Activated T-cell treated with anti-CD3 and anti-CD28 coated beads, Interleukin-2, amount 50 U/mL, for 72 hours (primary cell): ENCODE measurements around the gene JAZF1. TPM values are rescaled to one million over a fixed set of nuclear protein-coding genes. Genes with fewer than 3 reads are reported as not detected.

Experiments
- ATAC-seq, 2 donors: fragments of 150-1000 bp; cut with Tn5 transposase; replicated peaks in 1 of 2; 2 replicates each; pipeline ENCODE4 v1.10.0; 2021; ENCODE audit warnings: moderate library complexity in 2 of 2, mild to moderate bottlenecking in 1 of 2
- DNase-seq, 2 donors: peaks; one replicate each; pipeline ENCODE4 v3.0.0; 2021 to 2022; ENCODE audit warnings: mixed read lengths in 1 of 2
- H3K27ac Mint-ChIP-seq: one replicate; pipeline ENCODE4 v1.8.0; 2022; ENCODE audit warnings: mild to moderate bottlenecking, moderate library complexity, mixed read lengths
- H3K27me3 Mint-ChIP-seq: one replicate; pipeline ENCODE4 v1.8.0; 2022; ENCODE audit warnings: low read depth, mixed read lengths
- H3K36me3 Mint-ChIP-seq, 2 donors: one replicate each; pipeline ENCODE4 v1.8.0; 2022; ENCODE audit warnings: mixed read lengths in 2 of 2, mild to moderate bottlenecking in 1 of 2; ENCODE audit not compliant: insufficient read depth in 2 of 2
- H3K4me1 Mint-ChIP-seq: one replicate; pipeline ENCODE4 v1.8.0; 2022; ENCODE audit warnings: low read depth, mixed read lengths
- H3K4me3 Mint-ChIP-seq, 2 donors: one replicate each; pipeline ENCODE4 v1.8.0; 2022; ENCODE audit warnings: mild to moderate bottlenecking in 2 of 2, mixed read lengths in 2 of 2, moderate library complexity in 2 of 2
- H3K9me3 Mint-ChIP-seq, 2 donors: one replicate each; pipeline ENCODE4 v1.8.0; 2022; ENCODE audit warnings: mixed read lengths in 2 of 2
- total RNA-seq, 2 donors: library from RNA; stranded (reverse); gene quantifications; one replicate each; pipeline ENCODE4 v1.2.3, GENCODE V29; 2022

The JAZF1 gene
- total RNA-seq, 2 donors from 2014 or later = 4.3 to 7.9 TPM

DNA sequence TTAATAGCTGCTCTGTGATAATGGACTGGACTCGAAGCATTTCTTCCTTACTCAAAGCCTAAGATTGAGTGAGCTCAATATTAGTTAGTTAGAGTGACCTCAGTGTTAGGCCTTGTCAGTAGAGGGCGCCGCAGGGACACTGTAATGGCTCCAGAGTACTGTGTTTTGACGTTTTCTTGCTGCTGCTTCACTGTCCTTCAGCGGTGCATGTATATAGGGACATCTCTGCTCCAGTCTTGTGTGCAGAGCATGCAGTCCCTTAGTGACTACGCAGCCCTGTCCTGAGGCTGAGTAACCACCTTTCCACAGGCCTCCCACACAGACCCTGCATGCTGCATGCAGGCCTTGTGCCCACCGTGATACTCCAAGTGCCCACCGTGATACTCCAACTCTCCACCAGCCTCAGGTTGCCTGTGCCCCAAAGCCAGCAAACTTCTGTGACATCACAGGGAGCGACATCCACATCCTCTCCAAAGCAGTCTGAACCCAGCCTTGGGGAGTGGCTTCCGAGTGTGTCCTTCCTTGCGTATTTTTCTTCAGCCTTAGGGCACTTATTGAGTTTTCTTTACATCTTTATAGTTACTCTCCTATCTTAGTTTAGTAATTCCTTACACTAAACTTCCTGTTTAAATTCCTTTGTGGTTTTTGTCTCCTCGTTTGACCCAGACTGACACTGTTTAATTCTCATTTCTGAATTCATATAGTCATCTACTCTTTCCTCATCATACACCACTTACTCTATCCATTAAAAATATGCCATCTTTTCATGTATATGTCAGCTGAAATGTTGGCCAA is 118.2 kb downstream of the JAZF1 start:
- no peaks in the 10 kb centered on the region for H3K27me3 Mint-ChIP-seq
- peaks cover 2 to 3% of the 10 kb centered on the region in 2 donors for H3K36me3 Mint-ChIP-seq
- no peaks in the 10 kb centered on the region for H3K9me3 Mint-ChIP-seq
- H3K4me1 Mint-ChIP-seq = peaks cover 6% of the 10 kb centered on the region
- no peak overlapping the region for H3K4me3 Mint-ChIP-seq
- ATAC-seq (peak; percentile 67 to 73), DNase-seq (peak; percentile 62 to 67)
- no peak overlapping the region for H3K27ac Mint-ChIP-seq

DNA sequence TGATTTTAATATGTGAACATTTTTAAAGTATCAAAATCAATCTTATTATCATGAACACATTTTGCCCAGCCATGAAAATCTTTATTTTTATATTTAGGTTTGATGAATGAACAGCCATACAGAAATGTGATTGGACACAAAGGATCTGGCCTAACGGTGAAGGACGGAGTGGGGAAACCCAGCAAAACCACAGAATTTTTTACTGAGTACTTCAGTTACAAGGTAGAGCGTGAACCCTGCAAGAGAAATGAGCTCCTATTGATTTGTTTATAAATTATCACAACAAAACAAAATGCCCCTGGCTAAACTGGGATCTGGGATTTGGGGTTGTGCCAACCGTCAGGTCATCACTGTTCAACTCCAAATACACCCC is 118.8 kb downstream of the JAZF1 start:
- no peak for DNase-seq
- Mint-ChIP-seq H3K9me3 (no peaks in the 10 kb centered on the region), H3K36me3 (peaks cover 2 to 3% of the 10 kb centered on the region in 2 donors), H3K27me3 (no peaks in the 10 kb centered on the region), H3K27ac (no peak overlapping the region), H3K4me1 (peaks cover 6% of the 10 kb centered on the region), H3K4me3 (no peak overlapping the region)
- no peak for ATAC-seq

DNA sequence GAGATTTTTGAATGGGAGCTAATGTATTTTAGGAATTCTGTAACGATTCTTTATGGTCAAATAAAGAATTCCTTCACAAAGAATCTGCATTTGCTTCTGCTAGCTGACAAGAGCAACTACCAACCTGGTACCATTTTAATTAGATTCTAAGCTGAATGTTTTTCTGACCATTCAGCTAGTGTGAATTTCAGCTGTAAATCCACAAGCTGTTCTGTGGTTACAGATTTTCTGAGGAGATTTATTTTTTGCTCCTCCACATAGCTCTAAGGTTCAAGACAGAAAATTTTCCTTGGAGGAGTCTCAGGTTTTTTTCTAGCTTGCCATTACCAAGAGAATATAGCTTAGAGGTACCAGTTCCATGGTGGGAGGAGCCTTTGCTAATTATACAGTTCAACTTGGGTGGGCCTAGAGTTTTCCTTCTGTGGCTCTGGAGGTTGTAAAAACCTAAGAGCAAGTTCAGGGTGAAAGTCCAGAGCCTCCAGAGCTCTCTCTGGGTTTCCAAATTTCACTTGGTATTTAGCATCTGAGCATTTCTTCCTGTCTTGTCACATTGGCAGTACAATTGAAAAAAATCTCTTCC is 120.1 kb downstream of the JAZF1 start:
- no peak for ATAC-seq
- no peak overlapping the region for H3K4me3 Mint-ChIP-seq
- peaks cover 7% of the 10 kb centered on the region for H3K4me1 Mint-ChIP-seq
- DNase-seq = no peak
- no peaks in the 10 kb centered on the region for H3K9me3 Mint-ChIP-seq
- peaks cover 5% of the 10 kb centered on the region for H3K27me3 Mint-ChIP-seq
- H3K27ac Mint-ChIP-seq = no peak overlapping the region
- H3K36me3 Mint-ChIP-seq = peaks cover 2 to 3% of the 10 kb centered on the region in 2 donors

DNA sequence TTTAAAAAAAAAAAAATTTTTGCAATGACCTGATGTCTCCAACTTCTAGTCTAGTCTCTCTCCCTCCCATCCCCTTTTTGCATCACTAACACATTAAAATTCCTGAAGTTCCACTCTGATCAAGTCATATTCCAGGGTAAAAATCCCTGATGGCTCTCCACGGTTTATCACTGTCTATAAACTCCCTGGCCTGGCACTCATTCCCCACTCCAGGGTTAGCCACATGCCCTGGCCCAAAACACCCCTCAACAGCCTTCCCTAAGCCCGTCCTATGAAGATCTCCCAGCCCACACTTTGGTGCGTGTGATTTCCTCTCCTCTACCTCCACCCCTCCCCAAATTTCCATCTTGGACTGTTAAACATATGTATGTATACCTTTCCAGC is 125.4 kb downstream of the JAZF1 start:
- Mint-ChIP-seq H3K9me3 (no peaks in the 10 kb centered on the region), H3K4me1 (peaks cover 15% of the 10 kb centered on the region), H3K36me3 (peaks cover 0 to 3% of the 10 kb centered on the region in 2 donors), H3K27me3 (peaks cover 10% of the 10 kb centered on the region), H3K4me3 (no peak overlapping the region), H3K27ac (no peak overlapping the region)
- ATAC-seq = no peak
- no peak for DNase-seq

DNA sequence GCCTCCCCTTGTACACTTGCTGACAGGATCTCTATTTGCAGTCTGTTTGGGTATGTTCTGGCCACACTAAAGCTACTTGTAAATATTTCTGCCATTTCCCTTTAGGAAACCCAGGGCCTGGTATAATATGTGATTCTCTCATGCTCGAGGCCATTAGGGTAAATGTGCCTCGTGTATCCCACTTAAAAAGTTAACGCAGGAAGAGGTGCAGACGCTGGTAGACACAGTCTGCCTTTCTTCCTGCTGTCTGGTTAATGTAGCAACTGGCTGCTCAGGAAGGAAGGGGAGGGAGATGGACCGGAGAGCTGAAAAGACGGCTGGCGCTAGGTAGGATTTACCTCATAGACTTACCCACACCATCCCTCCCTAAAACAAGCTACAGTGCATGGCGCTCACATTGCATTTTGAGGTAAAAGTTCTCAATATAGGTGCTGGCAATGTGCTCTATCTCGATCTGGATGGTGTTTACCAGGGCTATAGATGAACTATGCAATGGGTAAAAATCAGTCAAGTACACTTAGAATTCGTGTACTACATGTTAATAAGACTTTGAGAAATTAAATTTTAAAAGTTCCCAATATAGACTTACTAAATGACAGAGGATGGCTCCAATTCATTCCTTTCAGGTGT is 125.9 kb downstream of the JAZF1 start:
- H3K4me1 Mint-ChIP-seq = peaks cover 15% of the 10 kb centered on the region
- H3K27me3 Mint-ChIP-seq = peaks cover 10% of the 10 kb centered on the region
- ATAC-seq (no peak), DNase-seq (no peak)
- no peak overlapping the region for H3K4me3 Mint-ChIP-seq
- no peak overlapping the region for H3K27ac Mint-ChIP-seq
- H3K9me3 Mint-ChIP-seq = no peaks in the 10 kb centered on the region
- H3K36me3 Mint-ChIP-seq = peaks cover 0 to under 1% of the 10 kb centered on the region in 2 donors

DNA sequence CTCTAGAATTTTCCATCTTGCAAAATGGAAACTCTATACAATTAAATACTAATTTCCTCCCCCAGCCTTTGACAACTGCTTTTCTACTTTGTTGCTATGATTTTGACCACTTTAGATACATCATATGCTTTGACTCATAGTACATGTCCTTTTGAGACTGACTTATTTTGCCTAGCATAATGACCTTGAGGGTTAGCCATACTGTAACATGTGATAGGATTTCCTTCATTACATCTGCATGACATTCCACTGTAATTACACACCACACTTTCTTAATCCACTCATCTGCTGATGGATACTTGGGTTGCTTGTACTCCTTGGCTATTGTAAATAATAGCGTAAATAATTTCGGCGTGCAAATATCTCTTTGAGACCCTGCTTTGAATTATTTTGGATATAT is 127.7 kb downstream of the JAZF1 start:
- H3K36me3 Mint-ChIP-seq = no peaks in the 10 kb centered on the region
- ATAC-seq = no peak
- H3K9me3 Mint-ChIP-seq = no peaks in the 10 kb centered on the region
- H3K4me3 Mint-ChIP-seq = no peak overlapping the region
- DNase-seq = no peak
- peaks cover 15% of the 10 kb centered on the region for H3K4me1 Mint-ChIP-seq
- H3K27me3 Mint-ChIP-seq = peaks cover 11% of the 10 kb centered on the region
- no peak overlapping the region for H3K27ac Mint-ChIP-seq

DNA sequence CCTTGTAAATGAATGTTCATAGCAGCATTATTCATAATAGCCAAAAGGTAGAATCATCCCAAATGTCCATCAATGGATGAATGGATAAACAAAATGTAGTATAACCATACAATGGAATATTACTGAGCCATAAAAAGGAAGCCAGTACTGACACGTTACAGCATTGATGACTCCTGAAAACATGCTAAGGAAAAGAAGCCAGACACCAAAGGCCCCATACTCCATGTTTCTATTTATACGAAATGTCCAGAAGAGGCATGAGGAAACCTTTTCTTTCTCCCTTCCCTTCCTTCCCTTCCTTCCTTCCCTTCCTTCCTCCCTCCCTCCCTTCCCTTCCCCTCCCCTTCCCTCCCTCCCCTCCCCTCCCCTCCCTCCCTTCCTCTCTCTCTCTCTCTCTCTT is 131.9 kb downstream of the JAZF1 start:
- peaks cover 30% of the 10 kb centered on the region for H3K27me3 Mint-ChIP-seq
- H3K36me3 Mint-ChIP-seq = no peaks in the 10 kb centered on the region
- H3K4me3 Mint-ChIP-seq = no peak overlapping the region
- no peak overlapping the region for H3K27ac Mint-ChIP-seq
- DNase-seq (no peak), ATAC-seq (no peak)
- no peaks in the 10 kb centered on the region for H3K9me3 Mint-ChIP-seq
- no peaks in the 10 kb centered on the region for H3K4me1 Mint-ChIP-seq

DNA sequence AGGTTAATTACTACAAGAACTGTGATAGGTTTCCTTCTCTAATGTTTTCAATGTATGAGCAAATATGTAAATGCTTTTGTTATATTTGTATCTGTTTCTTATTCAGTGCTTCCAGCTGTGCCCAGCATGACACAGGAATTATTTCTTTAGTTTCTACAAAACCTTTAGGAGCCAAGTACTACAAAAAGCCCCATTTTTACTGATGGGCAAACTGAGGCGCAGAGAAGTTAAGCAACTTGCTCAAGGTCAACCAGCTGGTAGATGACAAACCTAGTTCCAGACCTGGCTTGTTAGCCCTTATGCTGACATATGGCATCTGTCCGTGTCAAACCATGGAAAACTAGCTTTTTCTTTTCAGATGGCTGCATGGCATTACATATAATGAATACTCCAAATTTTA is 134.6 kb downstream of the JAZF1 start:
- DNase-seq = no peak
- ATAC-seq = no peak
- Mint-ChIP-seq H3K27me3 (peaks cover 46% of the 10 kb centered on the region), H3K4me1 (peaks cover 14% of the 10 kb centered on the region), H3K27ac (no peak overlapping the region), H3K9me3 (peaks cover 3 to 4% of the 10 kb centered on the region in 2 donors), H3K4me3 (no peak overlapping the region), H3K36me3 (peaks cover 3 to 6% of the 10 kb centered on the region in 2 donors)

DNA sequence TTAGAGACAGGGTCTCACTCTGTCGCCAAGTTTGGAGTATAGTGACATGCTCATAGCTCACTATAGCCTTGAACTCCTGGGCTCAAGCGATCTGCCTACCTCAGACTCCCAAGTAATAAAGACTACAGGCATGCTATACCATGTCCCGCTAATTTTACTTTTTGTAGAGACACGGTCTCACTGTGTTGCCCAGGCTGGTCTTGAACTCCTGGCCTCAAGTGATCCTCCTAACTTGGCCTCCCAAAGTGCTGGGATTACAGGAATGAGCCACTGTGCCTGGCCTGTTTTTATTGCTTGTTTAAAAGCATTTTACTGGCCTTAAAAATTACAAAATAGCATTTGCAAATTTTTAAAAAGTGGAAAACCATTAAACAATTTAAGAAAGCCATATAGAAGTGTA is 135.0 kb downstream of the JAZF1 start:
- peaks cover 50% of the 10 kb centered on the region for H3K27me3 Mint-ChIP-seq
- peaks cover 3 to 6% of the 10 kb centered on the region in 2 donors for H3K36me3 Mint-ChIP-seq
- H3K4me1 Mint-ChIP-seq = peaks cover 18% of the 10 kb centered on the region
- no peak for ATAC-seq
- peaks cover 3 to 4% of the 10 kb centered on the region in 2 donors for H3K9me3 Mint-ChIP-seq
- no peak overlapping the region for H3K4me3 Mint-ChIP-seq
- no peak overlapping the region for H3K27ac Mint-ChIP-seq
- no peak for DNase-seq

DNA sequence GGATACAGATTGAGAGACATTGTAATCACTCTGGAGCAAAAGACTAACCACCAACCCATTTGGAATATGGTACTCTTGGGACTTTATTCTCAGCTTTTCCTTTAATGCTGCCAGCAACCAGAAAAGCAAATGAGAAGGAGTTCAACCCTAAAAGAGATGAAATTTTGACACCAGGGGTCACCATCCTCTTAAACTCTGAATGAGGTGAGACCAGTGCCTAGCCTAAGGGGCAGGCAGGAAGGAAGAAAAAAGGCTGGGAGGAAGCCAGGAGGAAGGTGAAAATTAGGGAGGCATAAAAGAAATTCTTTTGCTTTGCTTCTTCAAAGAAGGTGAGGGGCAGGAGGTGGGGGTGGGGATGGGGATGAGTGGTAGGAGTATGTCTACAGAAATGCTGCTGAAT is 135.8 kb downstream of the JAZF1 start:
- ATAC-seq = no peak
- H3K36me3 Mint-ChIP-seq = peaks cover 3 to 6% of the 10 kb centered on the region in 2 donors
- peaks cover 24% of the 10 kb centered on the region for H3K4me1 Mint-ChIP-seq
- H3K9me3 Mint-ChIP-seq = peaks cover 3 to 4% of the 10 kb centered on the region in 2 donors
- no peak overlapping the region for H3K4me3 Mint-ChIP-seq
- DNase-seq = no peak
- H3K27ac Mint-ChIP-seq = no peak overlapping the region
- H3K27me3 Mint-ChIP-seq = peaks cover 57% of the 10 kb centered on the region

DNA sequence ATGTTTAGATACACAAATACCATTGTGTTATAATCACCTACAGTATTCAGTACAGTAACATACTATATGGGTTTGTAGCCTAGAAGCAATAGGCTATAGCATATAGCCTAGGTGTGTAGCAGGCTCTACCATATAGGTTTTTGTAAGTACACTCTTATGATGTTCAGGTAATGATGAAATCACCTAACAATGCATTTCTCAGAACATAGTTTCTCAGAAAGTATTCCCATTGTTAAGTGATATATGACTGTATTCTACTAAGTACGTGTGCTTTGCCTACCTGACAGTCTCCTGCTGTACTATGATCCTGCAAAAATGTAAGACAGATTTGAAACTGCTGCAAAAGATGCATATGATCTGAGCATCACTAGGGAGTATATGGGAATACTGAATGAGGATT is 137.9 kb downstream of the JAZF1 start:
- Mint-ChIP-seq H3K27ac (no peak overlapping the region), H3K36me3 (peaks cover 3 to 6% of the 10 kb centered on the region in 2 donors), H3K4me3 (no peak overlapping the region), H3K4me1 (peaks cover 31% of the 10 kb centered on the region), H3K27me3 (peaks cover 70% of the 10 kb centered on the region), H3K9me3 (peaks cover 3 to 4% of the 10 kb centered on the region in 2 donors)
- ATAC-seq (peak; percentile 17 to 32), DNase-seq (no peak)

DNA sequence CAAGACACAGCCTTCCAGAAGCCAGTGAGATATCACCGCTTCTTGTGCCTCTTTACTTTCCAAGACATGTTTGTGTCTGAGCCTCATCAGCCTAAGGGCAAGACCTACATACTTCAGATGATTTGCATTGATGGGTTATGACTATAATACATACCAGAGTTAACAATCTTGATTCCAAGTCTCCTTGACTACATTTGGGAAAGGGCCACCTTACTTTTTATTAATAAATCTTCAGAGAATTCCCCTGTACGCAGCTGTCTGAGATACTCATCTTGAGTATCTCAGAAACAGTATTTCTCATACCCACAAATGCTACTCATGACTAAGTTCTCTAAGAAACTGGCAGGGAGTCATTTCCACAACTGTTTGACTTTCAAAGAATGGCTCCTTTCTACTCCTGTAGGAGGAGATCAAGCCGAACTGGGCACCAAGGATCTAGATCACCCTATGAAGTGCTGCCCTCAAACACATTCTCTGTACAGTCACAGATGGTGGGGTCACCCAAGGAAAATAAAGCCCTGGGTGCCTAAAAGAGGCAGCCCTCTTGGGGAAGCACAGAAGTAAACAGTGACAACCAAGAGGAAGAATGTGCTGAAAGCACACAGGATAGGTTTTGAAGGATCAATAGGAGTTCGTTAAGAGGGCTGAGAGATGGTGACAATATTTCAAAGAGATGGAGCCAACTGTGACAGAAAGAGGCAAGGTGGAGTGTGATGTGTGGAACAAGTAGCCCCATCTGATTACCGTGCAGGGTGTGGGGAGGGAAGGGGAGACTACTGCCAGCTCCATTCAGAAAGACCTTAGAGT is 138.9 kb downstream of the JAZF1 start:
- Mint-ChIP-seq H3K27ac (peak overlapping the region; percentile 85), H3K4me1 (peaks cover 41% of the 10 kb centered on the region), H3K4me3 (peak overlapping the region; percentile 58 to 71), H3K36me3 (peaks cover 3 to 6% of the 10 kb centered on the region in 2 donors), H3K9me3 (peaks cover 3 to 4% of the 10 kb centered on the region in 2 donors), H3K27me3 (peaks cover 68% of the 10 kb centered on the region)
- DNase-seq = peak; percentile 18 to 29
- ATAC-seq = peak; percentile 74 to 77
